H9 (cell line): ENCODE data around the gene RPS6KA4. TPM values are rescaled to one million over a fixed set of nuclear protein-coding genes. Genes with fewer than 3 reads are reported as not detected.

Experiments
- DNase-seq: peaks from one replicate; pipeline ENCODE4 v3.0.0-alpha.2; 2017
- H2AFZ ChIP-seq: one replicate; pipeline ENCODE4 v1.6.1; 2013; ENCODE audit warnings: mild to moderate bottlenecking, low read length, control low read depth, moderate library complexity
- H2AK5ac ChIP-seq: 2 replicates; pipeline ENCODE4 v1.6.1; 2013; ENCODE audit warnings: low read length, control low read depth, mixed read lengths; ENCODE audit not compliant: insufficient read length
- H2BK120ac ChIP-seq: one replicate; pipeline ENCODE4 v1.6.1; 2013; ENCODE audit warnings: low read depth, mild to moderate bottlenecking, low read length, control low read depth, inconsistent platforms; ENCODE audit not compliant: poor library complexity, severe bottlenecking
- H2BK12ac ChIP-seq: 2 replicates; pipeline ENCODE4 v1.6.1; 2013; ENCODE audit warnings: low read length, control low read depth, mixed read lengths, low read depth; ENCODE audit not compliant: insufficient read length
- H2BK15ac ChIP-seq: 2 replicates; pipeline ENCODE4 v1.6.1; 2013; ENCODE audit warnings: low read depth, low read length, control low read depth
- H2BK20ac ChIP-seq: one replicate; pipeline ENCODE4 v1.6.1; 2013; ENCODE audit warnings: low read depth, mild to moderate bottlenecking, low read length, control low read depth, inconsistent platforms; ENCODE audit not compliant: poor library complexity, severe bottlenecking
- H2BK5ac ChIP-seq: 2 replicates; pipeline ENCODE4 v1.6.1; 2013; ENCODE audit warnings: low read length, control low read depth, mixed read lengths; ENCODE audit not compliant: insufficient read length
- H3K14ac ChIP-seq: 2 replicates; pipeline ENCODE4 v1.6.1; 2013; ENCODE audit warnings: low read length, control low read depth; ENCODE audit not compliant: insufficient read depth
- H3K18ac ChIP-seq: 2 replicates; pipeline ENCODE4 v1.6.1; 2013; ENCODE audit warnings: low read depth, mild to moderate bottlenecking, mixed read lengths, low read length, control low read depth; ENCODE audit not compliant: insufficient read length
- H3K23ac ChIP-seq: 2 replicates; pipeline ENCODE4 v1.6.1; 2013; ENCODE audit warnings: low read length, control low read depth, mixed read lengths, low read depth; ENCODE audit not compliant: insufficient read length
- H3K23me2 ChIP-seq: 2 replicates; pipeline ENCODE4 v1.6.1; 2013; ENCODE audit warnings: low read depth, mild to moderate bottlenecking, mixed read lengths, low read length, control low read depth; ENCODE audit not compliant: insufficient read length, poor library complexity, severe bottlenecking
- H3K27ac ChIP-seq: 2 replicates; pipeline ENCODE4 v1.5.1; 2013; ENCODE audit warnings: low read length, control low read depth, mixed read lengths, low read depth; ENCODE audit not compliant: insufficient read length
- H3K27me3 ChIP-seq: 2 replicates; pipeline ENCODE4 v1.6.1; 2013; ENCODE audit warnings: low read length, control low read depth, inconsistent platforms; ENCODE audit not compliant: insufficient read depth
- H3K4ac ChIP-seq: 2 replicates; pipeline ENCODE4 v1.6.1; 2013; ENCODE audit warnings: low read depth, mild to moderate bottlenecking, control low read depth, inconsistent platforms, low read length, moderate library complexity
- H3K4me1 ChIP-seq: 2 replicates; pipeline ENCODE4 v1.6.1; 2013; ENCODE audit warnings: low read length, control low read depth, inconsistent platforms; ENCODE audit not compliant: insufficient read depth
- H3K4me2 ChIP-seq: 2 replicates; pipeline ENCODE4 v1.6.1; 2013; ENCODE audit warnings: low read length, control low read depth, mixed read lengths; ENCODE audit not compliant: insufficient read length, insufficient read depth
- H3K56ac ChIP-seq: 2 replicates; pipeline ENCODE4 v1.6.1; 2013; ENCODE audit warnings: low read depth, mild to moderate bottlenecking, mixed read lengths, low read length, control low read depth; ENCODE audit not compliant: insufficient read length
- H3K79me1 ChIP-seq: 2 replicates; pipeline ENCODE4 v1.6.1; 2013; ENCODE audit warnings: low read depth, mild to moderate bottlenecking, moderate library complexity, low read length, control low read depth, inconsistent platforms; ENCODE audit not compliant: insufficient read depth, poor library complexity, severe bottlenecking
- H3K79me2 ChIP-seq: 2 replicates; pipeline ENCODE4 v1.6.1; 2013; ENCODE audit warnings: low read length, control low read depth, inconsistent platforms; ENCODE audit not compliant: insufficient read depth
- H3K9ac ChIP-seq: 2 replicates; pipeline ENCODE4 v1.6.1; 2013; ENCODE audit warnings: low read length, control low read depth, mixed read lengths; ENCODE audit not compliant: insufficient read length; ENCODE audit errors: extremely low read depth
- H3K9me3 ChIP-seq: one replicate; pipeline ENCODE4 v1.6.1; 2013; ENCODE audit warnings: low read depth, low read length, inconsistent platforms; ENCODE audit not compliant: control insufficient read depth
- H3T11ph ChIP-seq: one replicate; pipeline ENCODE4 v1.6.1; 2013; ENCODE audit warnings: mild to moderate bottlenecking, low read length, control low read depth, inconsistent platforms
- H4K20me1 ChIP-seq: one replicate; pipeline ENCODE4 v1.6.1; 2013; ENCODE audit not compliant: control insufficient read depth, insufficient read length, insufficient read depth
- H4K5ac ChIP-seq: 2 replicates; pipeline ENCODE4 v1.6.1; 2013; ENCODE audit warnings: low read depth, mild to moderate bottlenecking, mixed read lengths, low read length, control low read depth; ENCODE audit not compliant: insufficient read length
- H4K8ac ChIP-seq: replicated peaks from 2 replicates; pipeline ENCODE4 v1.6.1; 2013; ENCODE audit warnings: low read length, control low read depth, mixed read lengths, low read depth; ENCODE audit not compliant: insufficient read length
- H4K91ac ChIP-seq: 2 replicates; pipeline ENCODE4 v1.6.1; 2013; ENCODE audit warnings: low read depth, mild to moderate bottlenecking, moderate library complexity, mixed read lengths, low read length, control low read depth; ENCODE audit not compliant: insufficient read length
- H3K27ac Mint-ChIP-seq, 3 experiments: 2 replicates in 2 of 3; 3 replicates in 1 of 3; pipeline ENCODE4 v1.8.0; 2020 to 2021; ENCODE audit warnings: mixed read lengths in 3 of 3, mild to moderate bottlenecking in 1 of 3, moderate library complexity in 1 of 3
- H3K27me3 Mint-ChIP-seq: 2 replicates; pipeline ENCODE4 v1.8.0; 2021; ENCODE audit warnings: low read depth, mild to moderate bottlenecking, moderate library complexity, mixed read lengths
- H3K36me3 Mint-ChIP-seq, 3 experiments: 2 replicates in 2 of 3; 3 replicates in 1 of 3; pipeline ENCODE4 v1.8.0; 2020 to 2021; ENCODE audit warnings: low read depth in 3 of 3, mixed read lengths in 3 of 3; ENCODE audit not compliant: insufficient read depth in 1 of 3
- H3K4me1 Mint-ChIP-seq, 2 experiments: 2 replicates each; pipeline ENCODE4 v1.8.0; 2020; ENCODE audit warnings: mixed read lengths in 2 of 2
- H3K4me3 Mint-ChIP-seq, 2 experiments: 2 replicates in 1 of 2; 3 replicates in 1 of 2; pipeline ENCODE4 v1.8.0; 2020 to 2021; ENCODE audit warnings: mild to moderate bottlenecking in 2 of 2, mixed read lengths in 2 of 2, moderate library complexity in 1 of 2
- H3K9me3 Mint-ChIP-seq, 2 experiments: 2 replicates in 1 of 2; 3 replicates in 1 of 2; pipeline ENCODE4 v1.8.0; 2020; ENCODE audit warnings: mild to moderate bottlenecking in 2 of 2, mixed read lengths in 2 of 2, moderate library complexity in 1 of 2
- CTCF ChIP-seq: fragments of 200-600 bp; sonication (generic); conservative IDR thresholded peaks from 3 replicates; pipeline ENCODE4 v1.8.0; 2021; ENCODE audit warnings: antibody characterized with exemption, mild to moderate bottlenecking
- WGBS: extraction: QIAGEN DNeasy Blood & Tissue Kit; methylation state at CpG from one replicate; pipeline ENCODE4 v1.1.7; 2013; ENCODE audit warnings: missing lambda C conversion rate, low lambda C conversion rate, mixed read lengths; ENCODE audit not compliant: insufficient read length; ENCODE audit errors: extremely low coverage; 5-methylcytosine and 5-hydroxymethylcytosine counted together
- total RNA-seq: library from RNA; stranded (reverse); gene quantifications from 2 replicates; pipeline ENCODE4 v1.2.1, GENCODE V29; 2021

Gene RPS6KA4
- total RNA-seq, 1 experiment from 2014 or later: 10.8 TPM

DNA sequence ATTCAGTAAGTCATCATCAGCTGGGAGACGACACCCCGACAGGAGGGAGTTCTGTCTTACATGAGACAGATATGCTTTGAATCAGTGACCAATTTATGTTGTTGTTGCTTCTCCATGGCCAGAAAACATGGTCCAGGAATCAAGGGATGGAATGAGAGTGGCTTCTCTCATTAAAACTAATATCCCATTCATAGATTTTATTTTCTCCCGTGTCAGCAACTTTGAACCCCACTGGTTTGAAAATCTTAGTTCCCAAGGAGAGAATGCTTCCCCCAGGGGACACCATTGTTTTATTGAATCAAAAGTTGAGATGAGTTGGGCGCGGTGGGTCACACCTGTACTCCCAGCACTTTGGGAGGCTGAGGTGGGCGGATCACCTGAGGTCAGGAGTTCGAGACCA is 42.8 kb downstream of the RPS6KA4 start:
- Histone ChIP-seq H2AK5ac (no peak overlapping the region), H3K23ac (no peak overlapping the region), H3K27ac (no peak overlapping the region), H3K14ac (no peak overlapping the region), H2BK20ac (no peak overlapping the region), H2BK120ac (no peak overlapping the region), H4K8ac (no peak overlapping the region), H4K91ac (no peak overlapping the region), H3T11ph (no peak overlapping the region), H3K9me3 (no peaks in the 10 kb centered on the region), H3K4me2 (no peak overlapping the region), H3K56ac (no peak overlapping the region), H3K9ac (no peak overlapping the region), H3K18ac (no peak overlapping the region), H3K79me1 (no peaks in the 10 kb centered on the region), H2BK5ac (no peak overlapping the region), H3K4ac (no peak overlapping the region), H2AFZ (no peak overlapping the region), H4K5ac (no peak overlapping the region), H4K20me1 (peaks cover 3% of the 10 kb centered on the region), H2BK12ac (no peak overlapping the region), H3K4me1 (no peaks in the 10 kb centered on the region), H3K79me2 (no peaks in the 10 kb centered on the region), H3K27me3 (no peaks in the 10 kb centered on the region), H2BK15ac (no peak overlapping the region), H3K23me2 (no peaks in the 10 kb centered on the region)
- no peak for DNase-seq
- no peak for TF ChIP-seq CTCF
- Mint-ChIP-seq H3K4me1 (peaks cover 19% of the 10 kb centered on the region in 2 experiments), H3K36me3 (peaks cover 0 to 6% (median 0%) of the 10 kb centered on the region in 3 experiments; a peak in 3 of 7 replicates), H3K27ac (no peak overlapping the region), H3K4me3 (no peak overlapping the region), H3K9me3 (peaks cover 4 to 11% of the 10 kb centered on the region in 2 experiments; a peak in 4 of 5 replicates), H3K27me3 (peaks cover 37% of the 10 kb centered on the region)
- no CpG with 5 or more reads among the region's 7 CpGs for WGBS
